IPS-18a (cell line): ENCODE measurements around the gene MMS19.

Experiments used
- H3K27ac ChIP-seq: one replicate; pipeline ENCODE4 v1.5.1; 2013; ENCODE audit warnings: low read length
- H3K27me3 ChIP-seq: one replicate; pipeline ENCODE4 v1.6.1; 2013; ENCODE audit warnings: mild to moderate bottlenecking, low read length; ENCODE audit not compliant: control insufficient read depth, insufficient read depth
- H3K36me3 ChIP-seq: one replicate; pipeline ENCODE4 v1.6.1; 2013; ENCODE audit warnings: low read depth, low read length; ENCODE audit not compliant: control insufficient read depth
- H3K4me1 ChIP-seq: one replicate; pipeline ENCODE4 v1.6.1; 2013; ENCODE audit warnings: low read depth, low read length; ENCODE audit not compliant: control insufficient read depth
- H3K4me3 ChIP-seq: one replicate; pipeline ENCODE4 v1.5.1; 2013; ENCODE audit warnings: low read length
- H3K9ac ChIP-seq: one replicate; pipeline ENCODE4 v1.6.1; 2013; ENCODE audit warnings: mild to moderate bottlenecking, low read length, moderate library complexity
- H3K9me3 ChIP-seq: one replicate; pipeline ENCODE4 v1.6.1; 2013; ENCODE audit warnings: low read depth, low read length; ENCODE audit not compliant: control insufficient read depth

The MMS19 gene

GRCh38 chr10:97520978-97521761 lies 22.9 kb upstream of the MMS19 start:
- Histone ChIP-seq H3K27me3 (no peaks in the 10 kb centered on the region), H3K27ac (no peak overlapping the region), H3K36me3 (no peaks in the 10 kb centered on the region), H3K4me3 (no peak overlapping the region), H3K9me3 (no peaks in the 10 kb centered on the region), H3K9ac (no peak overlapping the region), H3K4me1 (peaks cover 16% of the 10 kb centered on the region)

DNA sequence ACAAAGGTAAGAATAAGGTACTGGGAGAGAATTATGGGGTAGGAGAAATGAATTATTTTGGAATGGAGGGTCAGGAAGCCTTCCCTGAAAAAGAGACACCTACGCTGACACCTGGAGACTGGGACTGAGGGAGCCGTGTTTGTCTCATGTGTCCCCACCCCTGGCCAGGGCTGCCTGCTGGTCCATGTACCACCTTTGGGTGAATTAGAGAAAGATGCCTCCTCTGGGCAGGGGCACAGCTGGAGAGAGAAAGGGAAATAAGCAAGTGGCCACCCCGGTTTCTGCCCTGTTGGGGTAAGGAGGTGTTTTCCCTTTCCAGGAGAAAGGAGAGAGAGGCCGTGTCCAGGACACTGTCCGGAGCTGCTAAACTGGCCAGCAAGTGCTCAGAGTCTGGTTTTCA lies 22.3 kb upstream of the MMS19 start:
- Histone ChIP-seq H3K27ac (no peak overlapping the region), H3K36me3 (no peaks in the 10 kb centered on the region), H3K4me3 (no peak overlapping the region), H3K4me1 (peaks cover 16% of the 10 kb centered on the region), H3K9me3 (no peaks in the 10 kb centered on the region), H3K9ac (no peak overlapping the region), H3K27me3 (no peaks in the 10 kb centered on the region)

DNA sequence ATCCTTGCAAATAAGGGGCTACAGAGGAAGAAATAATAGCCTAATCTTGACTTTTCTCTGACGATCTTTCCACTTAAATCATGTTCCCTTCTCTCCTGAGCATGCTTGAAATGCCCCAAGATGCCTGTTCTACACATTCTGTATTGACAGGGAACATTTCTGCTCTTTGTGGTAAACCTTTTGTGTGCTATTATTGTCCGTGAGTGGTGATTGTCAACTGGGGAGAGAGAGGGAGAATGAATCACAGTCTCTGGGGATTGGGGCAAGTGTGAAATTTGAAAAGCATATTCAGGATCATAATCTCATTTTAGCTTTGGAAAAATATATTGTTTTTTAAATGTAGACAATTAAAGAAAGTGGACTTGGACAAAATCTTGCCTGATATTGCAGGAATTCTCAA lies 21.1 kb upstream of the MMS19 start:
- Histone ChIP-seq H3K27me3 (no peaks in the 10 kb centered on the region), H3K9me3 (no peaks in the 10 kb centered on the region), H3K27ac (no peak overlapping the region), H3K4me3 (no peak overlapping the region), H3K9ac (no peak overlapping the region), H3K4me1 (peaks cover 16% of the 10 kb centered on the region), H3K36me3 (no peaks in the 10 kb centered on the region)

GRCh38 chr10:97518301-97519043 lies 20.2 kb upstream of the MMS19 start:
- H3K27ac ChIP-seq: no peak overlapping the region
- no peaks in the 10 kb centered on the region for H3K36me3 ChIP-seq
- H3K27me3 ChIP-seq: no peaks in the 10 kb centered on the region
- H3K4me1 ChIP-seq: peaks cover 16% of the 10 kb centered on the region
- no peak overlapping the region for H3K4me3 ChIP-seq
- no peaks in the 10 kb centered on the region for H3K9me3 ChIP-seq
- no peak overlapping the region for H3K9ac ChIP-seq

DNA sequence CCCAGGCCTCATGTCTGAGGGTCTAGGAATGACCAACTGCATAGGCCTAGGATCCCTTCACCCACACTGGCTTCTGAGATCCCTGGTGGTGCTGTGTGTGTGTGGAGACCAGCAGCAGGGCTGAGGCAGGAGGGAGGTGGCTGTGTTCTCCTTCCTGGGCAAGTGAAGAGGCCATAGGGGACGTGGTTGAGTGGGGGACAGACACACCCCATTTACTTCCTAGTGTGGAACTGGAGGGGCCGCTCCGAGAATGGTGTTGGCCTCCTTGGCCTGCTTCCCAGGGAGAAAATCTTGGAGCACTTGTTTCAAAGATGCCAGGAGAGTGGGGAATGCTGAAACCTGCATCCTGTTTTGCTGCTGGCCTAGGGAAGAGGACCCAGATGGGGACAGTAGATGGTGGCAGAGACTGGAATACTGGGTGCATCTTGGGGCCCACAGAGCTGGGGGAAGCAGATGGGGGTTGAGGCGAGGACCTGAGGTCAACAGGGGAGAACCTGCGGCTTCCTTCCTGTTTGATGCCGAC lies 19.6 kb upstream of the MMS19 start:
- peaks cover 16% of the 10 kb centered on the region for H3K4me1 ChIP-seq
- no peaks in the 10 kb centered on the region for H3K9me3 ChIP-seq
- H3K27ac ChIP-seq: no peak overlapping the region
- H3K9ac ChIP-seq: no peak overlapping the region
- no peak overlapping the region for H3K4me3 ChIP-seq
- no peaks in the 10 kb centered on the region for H3K27me3 ChIP-seq
- H3K36me3 ChIP-seq: no peaks in the 10 kb centered on the region

GRCh38 chr10:97517096-97517750 lies 19.0 kb upstream of the MMS19 start:
- H3K27me3 ChIP-seq: no peaks in the 10 kb centered on the region
- H3K9me3 ChIP-seq: no peaks in the 10 kb centered on the region
- no peak overlapping the region for H3K9ac ChIP-seq
- H3K36me3 ChIP-seq: no peaks in the 10 kb centered on the region
- H3K4me1 ChIP-seq: peaks cover 16% of the 10 kb centered on the region
- H3K4me3 ChIP-seq: no peak overlapping the region
- H3K27ac ChIP-seq: no peak overlapping the region

DNA sequence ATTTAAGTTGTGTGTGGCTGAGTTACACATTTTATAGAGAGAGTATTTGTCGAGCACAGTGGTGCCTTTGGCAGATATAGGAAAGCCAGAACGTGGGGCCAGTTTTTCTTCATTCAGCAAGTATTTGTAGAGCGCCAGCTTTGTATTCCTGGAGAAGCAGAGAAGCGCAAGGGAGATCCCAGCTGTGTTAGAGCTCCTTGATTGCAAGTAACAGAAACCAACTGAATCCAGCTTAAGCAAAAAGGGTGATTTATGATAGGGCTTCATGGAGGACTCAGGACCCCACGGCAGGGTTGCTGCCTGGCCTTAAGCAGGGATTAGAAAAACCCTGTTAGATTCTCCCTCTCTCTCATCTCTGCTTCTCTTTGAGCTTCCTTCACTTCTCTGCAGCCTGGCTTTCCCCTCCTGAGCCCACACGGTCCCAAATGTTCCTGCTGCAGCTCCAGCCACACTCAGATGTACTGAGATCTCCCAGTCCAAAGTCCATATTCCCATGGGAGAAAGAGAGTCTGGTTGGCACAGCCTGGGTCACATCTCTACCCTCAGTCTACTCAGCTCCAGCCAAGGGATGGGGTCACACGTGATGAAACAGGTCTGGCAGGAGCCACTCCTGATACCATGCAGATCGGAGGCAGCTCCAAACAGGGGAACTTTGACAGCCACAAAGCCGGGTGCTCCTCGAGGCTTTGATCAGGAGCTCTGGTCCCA lies 17.2 kb upstream of the MMS19 start:
- no peaks in the 10 kb centered on the region for H3K27me3 ChIP-seq
- H3K36me3 ChIP-seq: no peaks in the 10 kb centered on the region
- peaks cover 8% of the 10 kb centered on the region for H3K4me1 ChIP-seq
- H3K9ac ChIP-seq: no peak overlapping the region
- no peak overlapping the region for H3K4me3 ChIP-seq
- no peaks in the 10 kb centered on the region for H3K9me3 ChIP-seq
- H3K27ac ChIP-seq: no peak overlapping the region

DNA sequence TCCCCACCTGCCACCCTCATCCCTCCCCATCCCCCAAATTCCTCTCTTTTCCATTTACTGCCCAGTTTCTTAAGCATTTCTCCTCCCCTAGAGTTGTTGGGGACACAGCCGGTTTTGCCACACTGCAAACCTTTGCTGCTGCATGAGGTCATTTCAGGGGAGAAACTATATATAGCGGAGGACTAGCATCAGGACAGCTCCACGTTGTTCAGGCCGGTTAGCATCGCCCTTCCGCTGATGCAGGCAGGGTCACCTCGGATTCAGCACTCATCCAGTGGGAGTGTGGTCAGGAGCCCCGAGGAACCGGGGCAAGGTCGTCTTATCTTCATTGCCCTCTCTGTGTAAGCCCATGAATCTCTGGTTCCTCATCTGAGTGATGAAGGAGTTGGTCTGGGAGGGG lies 16.1 kb upstream of the MMS19 start:
- Histone ChIP-seq H3K27ac (no peak overlapping the region), H3K4me3 (no peak overlapping the region), H3K9me3 (no peaks in the 10 kb centered on the region), H3K9ac (no peak overlapping the region), H3K4me1 (peaks cover 5% of the 10 kb centered on the region), H3K36me3 (no peaks in the 10 kb centered on the region), H3K27me3 (no peaks in the 10 kb centered on the region)

GRCh38 chr10:97512993-97513392 lies 14.8 kb upstream of the MMS19 start:
- H3K27ac ChIP-seq: no peak overlapping the region
- no peak overlapping the region for H3K9ac ChIP-seq
- H3K36me3 ChIP-seq: no peaks in the 10 kb centered on the region
- H3K27me3 ChIP-seq: no peaks in the 10 kb centered on the region
- no peaks in the 10 kb centered on the region for H3K9me3 ChIP-seq
- H3K4me3 ChIP-seq: no peak overlapping the region
- peaks cover 2% of the 10 kb centered on the region for H3K4me1 ChIP-seq

DNA sequence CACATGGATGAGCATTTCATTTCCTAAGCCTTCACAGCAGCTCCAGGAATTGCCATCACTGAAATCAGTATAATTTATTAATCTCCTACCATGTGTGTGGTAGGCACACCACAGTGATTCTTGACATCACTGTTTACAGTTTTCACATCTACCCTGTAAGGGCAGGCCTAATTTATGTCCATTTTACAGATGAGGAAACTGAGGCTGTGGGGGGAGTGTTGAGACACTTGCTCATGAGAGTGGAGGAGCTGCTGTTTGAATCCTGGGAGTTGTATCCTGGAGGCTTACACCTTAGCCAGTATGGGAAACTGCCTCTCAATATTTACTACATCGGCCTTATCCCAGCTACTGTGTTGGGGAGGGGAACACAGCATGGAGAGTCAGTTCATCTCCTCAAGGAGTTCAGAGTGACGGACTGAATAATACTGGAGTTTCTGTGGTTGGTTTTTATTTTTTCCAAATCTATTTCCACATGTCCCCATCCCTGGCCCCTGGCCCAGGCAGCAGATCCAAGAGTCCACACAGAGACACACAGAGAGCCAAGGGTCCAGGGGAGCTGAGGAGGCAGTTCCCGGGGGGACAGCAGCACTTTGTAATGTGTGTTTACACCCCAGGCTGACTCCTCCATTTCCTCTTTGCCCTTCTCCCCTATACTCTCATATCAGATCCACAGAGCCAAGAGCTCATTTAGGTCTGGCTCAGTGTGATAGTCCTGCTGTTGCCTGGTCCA lies 13.7 kb upstream of the MMS19 start:
- Histone ChIP-seq H3K9ac (no peak overlapping the region), H3K4me3 (no peak overlapping the region), H3K36me3 (no peaks in the 10 kb centered on the region), H3K4me1 (peaks cover 3% of the 10 kb centered on the region), H3K27ac (no peak overlapping the region), H3K9me3 (no peaks in the 10 kb centered on the region), H3K27me3 (no peaks in the 10 kb centered on the region)
